GM12878 (cell line): ENCODE data around the gene UQCRH.

Experiments
- CREM ChIP-seq: IDR thresholded peaks from 2 replicates; pipeline ENCODE4 v1.6.1; 2014; ENCODE audit warnings: antibody characterized with exemption, low read depth
- CTCF ChIP-seq, 3 experiments: IDR thresholded peaks in 2 of 3; conservative IDR thresholded peaks in 1 of 3; 2 replicates each; pipeline ENCODE4 v1.5.1; 2011; ENCODE audit warnings: low read depth in 3 of 3, low read length in 3 of 3, mild to moderate bottlenecking in 3 of 3, control low read depth in 2 of 3, moderate library complexity in 2 of 3, inconsistent platforms in 1 of 3, mixed read lengths in 1 of 3; ENCODE audit not compliant: control insufficient read depth in 2 of 3, insufficient read depth in 1 of 3; ENCODE audit errors: extremely low read depth in 1 of 3
- EZH2 ChIP-seq: IDR thresholded peaks from 2 replicates; pipeline ENCODE4 v1.6.1; 2012; ENCODE audit warnings: low read depth, mild to moderate bottlenecking, control low read depth, inconsistent platforms, low read length, borderline replicate concordance; ENCODE audit not compliant: control insufficient read depth
- HDAC2 ChIP-seq: fragments of 200-600 bp; sonication (generic); IDR thresholded peaks from 2 replicates; pipeline ENCODE4 v1.6.1; 2017
- KDM1A ChIP-seq: fragments of 200-600 bp; sonication (generic); IDR thresholded peaks from 2 replicates; pipeline ENCODE4 v1.6.1; 2016; ENCODE audit warnings: borderline replicate concordance
- MAX ChIP-seq: IDR thresholded peaks from 2 replicates; pipeline ENCODE4 v1.6.1; 2012; ENCODE audit warnings: low read depth, low read length, improper control_type of control experiment
- POLR2A ChIP-seq: IDR thresholded peaks from 2 replicates; pipeline ENCODE4 v1.6.1; 2011; ENCODE audit warnings: low read depth, mild to moderate bottlenecking, low read length
- RAD21 ChIP-seq: IDR thresholded peaks from 2 replicates; pipeline ENCODE4 v1.6.1; 2011; ENCODE audit warnings: mild to moderate bottlenecking, low read depth, low read length, moderate library complexity; ENCODE audit not compliant: insufficient read depth
- RCOR1 ChIP-seq: conservative IDR thresholded peaks from 2 replicates; pipeline ENCODE4 v1.6.1; 2012; ENCODE audit warnings: low read depth, low read length, improper control_type of control experiment
- SREBF2 ChIP-seq: IDR thresholded peaks from 2 replicates; pipeline ENCODE4 v1.6.1; 2012; ENCODE audit warnings: mild to moderate bottlenecking, low read length
- TAF1 ChIP-seq: IDR thresholded peaks from 2 replicates; pipeline ENCODE4 v1.6.1; 2011; ENCODE audit warnings: mild to moderate bottlenecking, low read depth, low read length, borderline replicate concordance
- ZBTB4 ChIP-seq: fragments of 450-650 bp; formaldehyde crosslinking; IDR thresholded peaks from 2 replicates; pipeline ENCODE4 v1.4.0; 2022; ENCODE audit warnings: mild to moderate bottlenecking, moderate library complexity

GRCh38 chr1:46303038-46303871, at the start of gene UQCRH, which contains the start of gene LRRC41:
- TF ChIP-seq MAX (peak; percentile 56; the same call in 1 of the 2 replicates), POLR2A (peak; percentile 93), CTCF (IDR thresholded peaks at IDR 0.05 in 2 of 3, conservative IDR thresholded peaks at IDR 0.05 in 1 of 3; ENCODE audit: control insufficient read depth in 2 of 3, extremely low read depth in 1 of 3, insufficient read depth in 1 of 3, low read depth in 3 of 3, low read length in 3 of 3) (0 out of 6 replicates have a peak, but pooled peaks of 1 of the 3 experiments have one; percentile 1), RCOR1 (no peak; the same call in 1 of the 2 replicates), RAD21 (no peak), HDAC2 (no peak), ZBTB4 (no peak), TAF1 (peak; percentile 93), KDM1A (no peak), EZH2 (no peak), SREBF2 (no peak), CREM (peak; percentile 49; the same call in 1 of the 2 replicates)
